ENCODE data around the gene PIP4K2C.

GRCh38 chr12:57586128-57586527, 4.9 kb upstream of the PIP4K2C start:
- TF ChIP-seq CTCF (IDR thresholded peaks at IDR 0.05) (no peak), POLR2A (IDR thresholded peaks at IDR 0.05) (no peak)

All from right lobe of liver (tissue), 4 donors.